GM23338 (cell line): Measurements from ENCODE around the gene GSTK1. TPM values are rescaled to one million over a fixed set of nuclear protein-coding genes. Genes with fewer than 3 reads are reported as not detected.

Source experiments
- ATAC-seq: fragments of 200-7000 bp; cut with Tn5 transposase; 3 replicates; pipeline ENCODE4 v1.9.1; 2020
- DNase-seq: peaks from one replicate; pipeline ENCODE4 v3.0.0-alpha.2; 2015; ENCODE audit warnings: low spot score
- H2AFZ ChIP-seq: fragments of 200-600 bp; sonication (generic); 2 replicates; pipeline ENCODE4 v1.8.0; 2016; ENCODE audit warnings: antibody characterized with exemption, mild to moderate bottlenecking, moderate library complexity
- H3F3A ChIP-seq: fragments of 200-600 bp; sonication (generic); replicated peaks from 2 replicates; pipeline ENCODE4 v1.8.0; 2017; ENCODE audit warnings: antibody characterized with exemption, mixed run types, low read depth
- H3K27ac ChIP-seq: fragments of 200-600 bp; sonication (generic); 2 replicates; pipeline ENCODE4 v1.6.1; 2016; ENCODE audit warnings: low read depth
- H3K27me3 ChIP-seq: fragments of 200-600 bp; sonication (generic); 2 replicates; pipeline ENCODE4 v1.8.0; 2016; ENCODE audit warnings: mild to moderate bottlenecking, mixed run types, moderate library complexity; ENCODE audit not compliant: insufficient read depth
- H3K36me3 ChIP-seq: fragments of 200-600 bp; sonication (generic); 2 replicates; pipeline ENCODE4 v1.8.0; 2016; ENCODE audit warnings: mild to moderate bottlenecking; ENCODE audit not compliant: insufficient read depth
- H3K4me1 ChIP-seq: fragments of 200-600 bp; sonication (generic); 2 replicates; pipeline ENCODE4 v1.8.0; 2016; ENCODE audit warnings: mild to moderate bottlenecking, moderate library complexity; ENCODE audit not compliant: insufficient read depth
- H3K4me2 ChIP-seq: fragments of 200-600 bp; sonication (generic); 2 replicates; pipeline ENCODE4 v1.7.1; 2017; ENCODE audit warnings: mixed run types
- H3K4me3 ChIP-seq: fragments of 200-600 bp; sonication (generic); 2 replicates; pipeline ENCODE4 v1.6.1; 2016; ENCODE audit warnings: mixed run types
- H3K79me2 ChIP-seq: fragments of 200-600 bp; sonication (generic); replicated peaks from 2 replicates; pipeline ENCODE4 v1.8.0; 2017; ENCODE audit warnings: mild to moderate bottlenecking; ENCODE audit not compliant: insufficient read depth
- H3K9me2 ChIP-seq: fragments of 200-600 bp; sonication (generic); 2 replicates; pipeline ENCODE4 v1.8.0; 2017; ENCODE audit not compliant: insufficient read depth
- H4K20me1 ChIP-seq: fragments of 200-600 bp; sonication (generic); replicated peaks from 2 replicates; pipeline ENCODE4 v1.8.0; 2017; ENCODE audit warnings: mild to moderate bottlenecking; ENCODE audit not compliant: insufficient read depth
- H3K27ac Mint-ChIP-seq: 2 replicates; pipeline ENCODE4 v1.8.0; 2020; ENCODE audit warnings: inconsistent platforms, mild to moderate bottlenecking, moderate library complexity, mixed read lengths
- H3K27me3 Mint-ChIP-seq: 3 replicates; pipeline ENCODE4 v1.8.0; 2022; ENCODE audit warnings: low read depth, mild to moderate bottlenecking, moderate library complexity, mixed read lengths, inconsistent platforms; ENCODE audit not compliant: insufficient read depth, poor library complexity
- H3K36me3 Mint-ChIP-seq: 3 replicates; pipeline ENCODE4 v1.8.0; 2021; ENCODE audit warnings: low read depth, mild to moderate bottlenecking, inconsistent platforms, moderate library complexity, mixed read lengths
- H3K4me1 Mint-ChIP-seq: 3 replicates; pipeline ENCODE4 v1.8.0; 2020; ENCODE audit warnings: mild to moderate bottlenecking, inconsistent platforms, mixed read lengths
- H3K4me3 Mint-ChIP-seq: 3 replicates; pipeline ENCODE4 v1.8.0; 2021; ENCODE audit warnings: moderate library complexity, mild to moderate bottlenecking, inconsistent platforms, mixed read lengths
- H3K9me3 Mint-ChIP-seq: 3 replicates; pipeline ENCODE4 v1.8.0; 2020; ENCODE audit warnings: moderate library complexity, mild to moderate bottlenecking, inconsistent platforms, mixed read lengths
- CREB1 ChIP-seq: fragments of 250-450 bp; sonication (Bioruptor Pico); IDR thresholded peaks from 2 replicates; pipeline ENCODE4 v1.5.0; 2020; ENCODE audit warnings: low read depth, mild to moderate bottlenecking, moderate library complexity
- EZH2 ChIP-seq: fragments of 200-600 bp; sonication (generic); IDR thresholded peaks from one replicate; pipeline ENCODE4 v1.8.0; 2017; ENCODE audit warnings: antibody characterized with exemption, mild to moderate bottlenecking, low read depth; ENCODE audit not compliant: unreplicated experiment
- EZH2phosphoT487 ChIP-seq: fragments of 200-600 bp; sonication (generic); IDR thresholded peaks from one replicate; pipeline ENCODE4 v1.8.1; 2018; ENCODE audit warnings: antibody characterized with exemption; ENCODE audit not compliant: unreplicated experiment
- JUNB ChIP-seq: IDR thresholded peaks from one replicate; pipeline ENCODE4 v1.6.1; 2016; ENCODE audit warnings: antibody characterized with exemption; ENCODE audit not compliant: unreplicated experiment
- NANOG ChIP-seq: IDR thresholded peaks from 2 replicates; pipeline ENCODE4 v1.6.1; 2016; ENCODE audit warnings: antibody characterized with exemption, borderline replicate concordance
- POLR2AphosphoS5 ChIP-seq: IDR thresholded peaks from 2 replicates; pipeline ENCODE4 v1.6.1; 2016; ENCODE audit warnings: antibody characterized with exemption, low read depth
- REST ChIP-seq: IDR thresholded peaks from one replicate; pipeline ENCODE4 v1.6.1; 2018; ENCODE audit warnings: antibody characterized with exemption; ENCODE audit not compliant: unreplicated experiment
- STAT1 ChIP-seq: IDR thresholded peaks from one replicate; pipeline ENCODE4 v1.6.1; 2016; ENCODE audit warnings: antibody characterized with exemption; ENCODE audit not compliant: unreplicated experiment
- ZNF114 ChIP-seq: fragments of 250-450 bp; sonication (Bioruptor Pico); IDR thresholded peaks from 2 replicates; pipeline ENCODE4 v1.5.0; 2020; ENCODE audit warnings: mild to moderate bottlenecking, moderate library complexity
- ZNF331 ChIP-seq: fragments of 250-450 bp; sonication (Bioruptor Pico); IDR thresholded peaks from 2 replicates; pipeline ENCODE4 v1.5.0; 2020; ENCODE audit warnings: low read depth, mild to moderate bottlenecking, moderate library complexity
- ZNF462 ChIP-seq: fragments of 250-450 bp; sonication (Bioruptor Pico); IDR thresholded peaks from 2 replicates; pipeline ENCODE4 v1.5.0; 2020; ENCODE audit warnings: mild to moderate bottlenecking, moderate library complexity
- polyA plus RNA-seq: library from polyadenylated mRNA; unstranded; fragments of >200 nt; fragmentation: Nextera tagmentation; extraction: Ambion mirVana; gene quantifications from 2 replicates; pipeline ENCODE4 v1.2.1, GENCODE V29; 2016
- total RNA-seq: library from RNA; depleted of rRNA; stranded (reverse); fragments of >200 nt; shearing (Covaris generic); gene quantifications from 2 replicates; pipeline ENCODE4 v1.2.3, GENCODE V29; 2014
- TF ChIP-seq, protein P1 (sequence below): IDR thresholded peaks from 2 replicates; pipeline ENCODE4 v1.6.1; 2016; ENCODE audit warnings: antibody characterized with exemption
- TF ChIP-seq, protein P2 (sequence below), 2 experiments: fragments of 200-600 bp in 1 of 2; sonication (generic) in 1 of 2; conservative IDR thresholded peaks; 2 replicates each; pipeline versions ENCODE4 v1.5.1 to v1.6.1; 2016 to 2017; ENCODE audit warnings: antibody characterized with exemption in 2 of 2, low read depth in 2 of 2, mild to moderate bottlenecking in 2 of 2, moderate library complexity in 1 of 2

The GSTK1 gene
- total and polyA plus RNA-seq, 2 experiments from 2014 or later = 26.4 to 27.5 TPM

- Mint-ChIP-seq H3K4me1 (no peaks in the 10 kb centered on the region), H3K36me3 (peaks cover 93% of the 10 kb centered on the region), H3K27ac (no peak overlapping the region), H3K27me3 (no peaks in the 10 kb centered on the region), H3K4me3 (no peak overlapping the region), H3K9me3 (no peaks in the 10 kb centered on the region)
- peaks cover 32% of the 10 kb centered on the region for H3K79me2 ChIP-seq
- no peak overlapping the region for H2AFZ ChIP-seq
- H3K36me3 ChIP-seq = peaks cover 77% of the 10 kb centered on the region
- H3K27ac ChIP-seq = no peak overlapping the region
- H3K4me3 ChIP-seq = no peak overlapping the region
- no peaks in the 10 kb centered on the region for H3K4me1 ChIP-seq
- ATAC-seq (no peak), DNase-seq (no peak)
- peaks cover 14% of the 10 kb centered on the region for H4K20me1 ChIP-seq
- H3K4me2 ChIP-seq = no peak overlapping the region
- peaks cover 2% of the 10 kb centered on the region; the same call in 1 of the 2 replicates for H3F3A ChIP-seq
- H3K9me2 ChIP-seq = no peaks in the 10 kb centered on the region
- TF ChIP-seq CREB1 (CRISPR knock-in tag) (no peak), ZNF331 (CRISPR knock-in tag) (no peak), JUNB (no peak), NANOG (no peak), EZH2phosphoT487 (no peak), STAT1 (no peak), REST (no peak), POLR2AphosphoS5 (no peak), ZNF462 (no peak), ZNF114 (no peak), EZH2 (no peak)
- TF ChIP-seq, protein P1, sequence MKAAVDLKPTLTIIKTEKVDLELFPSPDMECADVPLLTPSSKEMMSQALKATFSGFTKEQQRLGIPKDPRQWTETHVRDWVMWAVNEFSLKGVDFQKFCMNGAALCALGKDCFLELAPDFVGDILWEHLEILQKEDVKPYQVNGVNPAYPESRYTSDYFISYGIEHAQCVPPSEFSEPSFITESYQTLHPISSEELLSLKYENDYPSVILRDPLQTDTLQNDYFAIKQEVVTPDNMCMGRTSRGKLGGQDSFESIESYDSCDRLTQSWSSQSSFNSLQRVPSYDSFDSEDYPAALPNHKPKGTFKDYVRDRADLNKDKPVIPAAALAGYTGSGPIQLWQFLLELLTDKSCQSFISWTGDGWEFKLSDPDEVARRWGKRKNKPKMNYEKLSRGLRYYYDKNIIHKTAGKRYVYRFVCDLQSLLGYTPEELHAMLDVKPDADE = no peak
- TF ChIP-seq, protein P2, sequence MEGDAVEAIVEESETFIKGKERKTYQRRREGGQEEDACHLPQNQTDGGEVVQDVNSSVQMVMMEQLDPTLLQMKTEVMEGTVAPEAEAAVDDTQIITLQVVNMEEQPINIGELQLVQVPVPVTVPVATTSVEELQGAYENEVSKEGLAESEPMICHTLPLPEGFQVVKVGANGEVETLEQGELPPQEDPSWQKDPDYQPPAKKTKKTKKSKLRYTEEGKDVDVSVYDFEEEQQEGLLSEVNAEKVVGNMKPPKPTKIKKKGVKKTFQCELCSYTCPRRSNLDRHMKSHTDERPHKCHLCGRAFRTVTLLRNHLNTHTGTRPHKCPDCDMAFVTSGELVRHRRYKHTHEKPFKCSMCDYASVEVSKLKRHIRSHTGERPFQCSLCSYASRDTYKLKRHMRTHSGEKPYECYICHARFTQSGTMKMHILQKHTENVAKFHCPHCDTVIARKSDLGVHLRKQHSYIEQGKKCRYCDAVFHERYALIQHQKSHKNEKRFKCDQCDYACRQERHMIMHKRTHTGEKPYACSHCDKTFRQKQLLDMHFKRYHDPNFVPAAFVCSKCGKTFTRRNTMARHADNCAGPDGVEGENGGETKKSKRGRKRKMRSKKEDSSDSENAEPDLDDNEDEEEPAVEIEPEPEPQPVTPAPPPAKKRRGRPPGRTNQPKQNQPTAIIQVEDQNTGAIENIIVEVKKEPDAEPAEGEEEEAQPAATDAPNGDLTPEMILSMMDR (conservative IDR thresholded peaks at IDR 0.05; ENCODE audit: low read depth in 2 of 2) = no peak
- H3K27me3 ChIP-seq = no peaks in the 10 kb centered on the region
Measured at GRCh38 chr7:143296686-143297085, 33.4 kb downstream of the GSTK1 start.
